Calu3 (cell line): Measurements from ENCODE around the gene NECAB2. TPM values are rescaled to one million over a fixed set of nuclear protein-coding genes. Genes with fewer than 3 reads are reported as not detected.

ENCODE experiments used
- BruUV-seq: library from RNA; stranded (reverse); fragments of 400-500 nt; replicated peaks from 2 replicates; lab custom pipeline; 2021; lab: Mats Ljungman, UMichigan
- CTCF ChIA-PET: fragments of 300-600 bp; sonication (Branson Sonifier 250); formaldehyde crosslinking; loops from one replicate; lab custom pipeline; 2022; ENCODE audit warnings: antibody characterized with exemption; lab: Charles Lee
- DNase-seq: peaks from one replicate; pipeline ENCODE4 v3.0.0; 2022
- H3K27ac Mint-ChIP-seq: one replicate; pipeline ENCODE4 v1.8.0; 2022; ENCODE audit warnings: mixed read lengths; ENCODE audit not compliant: unreplicated experiment
- H3K27me3 Mint-ChIP-seq: one replicate; pipeline ENCODE4 v1.8.0; 2022; ENCODE audit warnings: mixed read lengths; ENCODE audit not compliant: unreplicated experiment
- H3K36me3 Mint-ChIP-seq: one replicate; pipeline ENCODE4 v1.8.0; 2022; ENCODE audit warnings: mild to moderate bottlenecking, moderate library complexity, mixed read lengths; ENCODE audit not compliant: insufficient read depth, unreplicated experiment
- H3K4me1 Mint-ChIP-seq: one replicate; pipeline ENCODE4 v1.8.0; 2022; ENCODE audit warnings: mild to moderate bottlenecking, low read depth, mixed read lengths; ENCODE audit not compliant: unreplicated experiment
- H3K4me3 Mint-ChIP-seq: one replicate; pipeline ENCODE4 v1.8.0; 2022; ENCODE audit warnings: mild to moderate bottlenecking, low read depth, moderate library complexity, mixed read lengths; ENCODE audit not compliant: unreplicated experiment
- H3K9me3 Mint-ChIP-seq: one replicate; pipeline ENCODE4 v1.8.0; 2022; ENCODE audit warnings: low read depth, mixed read lengths; ENCODE audit not compliant: unreplicated experiment
- intact Hi-C: fragments of 100-400 bp; cut with micrococcal nuclease; formaldehyde crosslinking; loops from one replicate; pipeline ENCODE4 v1.10.0; 2022; ENCODE audit not compliant: unreplicated experiment
- total RNA-seq: library from RNA; stranded (reverse); gene quantifications from 2 replicates; pipeline ENCODE4 v1.2.3, GENCODE V29; 2022
- TF ChIP-seq, protein P1 (sequence below): fragments of 200-600 bp; IDR thresholded peaks from one replicate; pipeline ENCODE4 v1.8.0; 2022; ENCODE audit warnings: antibody characterized with exemption; ENCODE audit not compliant: unreplicated experiment

NECAB2 gene
- total RNA-seq, 1 experiment from 2014 or later = 0.28 TPM

DNA sequence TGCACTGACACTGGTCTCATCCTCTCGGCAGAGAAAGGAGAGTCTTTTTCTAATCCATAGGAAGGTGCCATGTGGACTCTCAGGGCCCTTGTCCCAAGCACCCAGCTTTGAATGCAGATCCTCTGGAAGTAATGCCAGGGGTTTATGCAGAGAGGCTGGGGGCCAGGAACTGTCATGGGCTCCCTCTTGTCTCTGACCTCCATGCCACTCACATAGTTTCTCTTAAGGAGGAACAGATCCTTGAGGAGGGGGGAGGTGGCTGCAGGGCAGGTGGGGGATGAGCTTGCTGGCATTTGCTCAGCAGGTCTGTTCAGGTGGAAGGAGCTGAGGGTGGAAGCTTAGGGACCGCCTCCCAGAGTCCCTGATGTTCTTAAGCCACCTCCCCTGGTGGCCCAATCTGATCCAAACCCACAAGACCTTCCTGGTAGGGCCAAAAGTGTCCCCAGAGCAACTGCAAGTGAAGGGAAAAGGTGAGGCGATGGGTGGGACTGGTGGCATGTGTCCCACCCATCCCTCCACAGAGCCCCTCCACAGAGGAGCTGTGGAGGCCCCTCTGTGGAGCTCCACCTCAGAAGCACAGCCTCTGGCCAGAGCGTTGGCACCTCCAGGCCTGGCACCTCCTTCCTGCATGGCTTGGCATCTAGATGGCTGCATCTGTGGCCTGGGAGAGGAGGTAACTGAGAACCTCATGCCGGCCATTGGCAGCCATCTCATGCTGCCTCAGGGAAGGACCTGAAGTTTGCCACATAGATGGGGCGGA, 9.2 kb downstream of the NECAB2 start:
- no peak overlapping the region for H3K4me3 Mint-ChIP-seq
- H3K36me3 Mint-ChIP-seq = no peaks in the 10 kb centered on the region
- H3K27me3 Mint-ChIP-seq = peaks cover 74% of the 10 kb centered on the region
- intact Hi-C loops = no loop called here
- TF ChIP-seq, protein P1, sequence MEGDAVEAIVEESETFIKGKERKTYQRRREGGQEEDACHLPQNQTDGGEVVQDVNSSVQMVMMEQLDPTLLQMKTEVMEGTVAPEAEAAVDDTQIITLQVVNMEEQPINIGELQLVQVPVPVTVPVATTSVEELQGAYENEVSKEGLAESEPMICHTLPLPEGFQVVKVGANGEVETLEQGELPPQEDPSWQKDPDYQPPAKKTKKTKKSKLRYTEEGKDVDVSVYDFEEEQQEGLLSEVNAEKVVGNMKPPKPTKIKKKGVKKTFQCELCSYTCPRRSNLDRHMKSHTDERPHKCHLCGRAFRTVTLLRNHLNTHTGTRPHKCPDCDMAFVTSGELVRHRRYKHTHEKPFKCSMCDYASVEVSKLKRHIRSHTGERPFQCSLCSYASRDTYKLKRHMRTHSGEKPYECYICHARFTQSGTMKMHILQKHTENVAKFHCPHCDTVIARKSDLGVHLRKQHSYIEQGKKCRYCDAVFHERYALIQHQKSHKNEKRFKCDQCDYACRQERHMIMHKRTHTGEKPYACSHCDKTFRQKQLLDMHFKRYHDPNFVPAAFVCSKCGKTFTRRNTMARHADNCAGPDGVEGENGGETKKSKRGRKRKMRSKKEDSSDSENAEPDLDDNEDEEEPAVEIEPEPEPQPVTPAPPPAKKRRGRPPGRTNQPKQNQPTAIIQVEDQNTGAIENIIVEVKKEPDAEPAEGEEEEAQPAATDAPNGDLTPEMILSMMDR = no peak
- DNase-seq = no peak
- H3K9me3 Mint-ChIP-seq = peaks cover 8% of the 10 kb centered on the region
- CTCF ChIA-PET = no interaction called here
- BruUV-seq = no TSS peak
- no peaks in the 10 kb centered on the region for H3K4me1 Mint-ChIP-seq
- no peak overlapping the region for H3K27ac Mint-ChIP-seq

DNA sequence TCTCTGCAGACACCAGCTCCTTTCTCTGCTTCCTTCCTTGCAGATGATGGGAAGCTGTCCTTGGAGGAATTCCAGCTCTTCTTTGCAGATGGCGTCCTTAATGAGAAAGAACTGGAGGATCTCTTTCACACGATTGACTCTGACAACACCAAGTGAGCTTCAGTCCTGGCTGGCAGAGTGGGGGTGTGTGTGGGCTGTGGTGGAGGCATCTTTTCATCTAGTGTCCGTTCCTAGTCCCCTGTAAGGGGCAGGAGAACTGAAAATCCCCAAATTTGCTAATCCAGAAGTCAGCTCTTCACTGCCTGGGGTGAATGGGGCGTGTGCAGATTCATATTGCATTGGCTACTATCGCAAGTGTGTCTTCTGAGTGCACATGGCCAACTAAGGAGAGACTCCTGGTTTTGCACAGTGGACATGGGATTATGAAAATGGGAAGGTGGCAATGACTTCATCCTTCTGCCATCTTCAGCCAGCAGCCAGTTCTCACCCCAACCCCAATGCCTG, 10.4 kb downstream of the NECAB2 start:
- BruUV-seq = no TSS peak
- no peak overlapping the region for H3K4me3 Mint-ChIP-seq
- H3K27ac Mint-ChIP-seq = no peak overlapping the region
- intact Hi-C loops = no loop called here
- TF ChIP-seq, protein P1 = no peak
- H3K4me1 Mint-ChIP-seq = no peaks in the 10 kb centered on the region
- H3K9me3 Mint-ChIP-seq = peaks cover 8% of the 10 kb centered on the region
- H3K27me3 Mint-ChIP-seq = peaks cover 72% of the 10 kb centered on the region
- CTCF ChIA-PET = interaction anchor here (0.5 kb wide), 1 partner anchor 251 kb away, joined by 6 read pairs; no protein-coding TSS in a partner anchor
- H3K36me3 Mint-ChIP-seq = no peaks in the 10 kb centered on the region
- no peak for DNase-seq

DNA sequence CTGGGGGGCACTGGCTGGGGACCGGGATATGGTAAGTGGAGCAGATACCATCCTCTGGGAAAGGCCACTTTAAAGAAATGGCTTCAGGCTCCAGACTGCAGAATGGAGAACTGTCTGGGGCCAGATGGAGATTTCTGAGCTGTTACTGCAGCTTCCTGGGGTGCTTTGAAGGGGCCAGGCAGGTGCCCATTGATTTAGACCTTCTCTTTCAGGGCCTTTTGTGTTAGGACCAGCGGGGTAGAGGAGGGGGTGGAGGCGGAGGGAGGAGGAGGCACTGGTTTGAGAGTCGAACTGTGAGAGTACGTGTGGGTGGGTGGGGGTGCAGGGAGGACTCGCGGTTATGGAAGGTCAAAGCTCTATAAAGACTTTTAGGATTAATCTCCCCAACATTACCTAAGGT, 11.4 kb downstream of the NECAB2 start:
- CTCF ChIA-PET = interaction anchor here (0.6 kb wide), 1 partner anchor 963 kb away, joined by 6 read pairs; no protein-coding TSS in a partner anchor
- Mint-ChIP-seq H3K27me3 (peaks cover 66% of the 10 kb centered on the region), H3K27ac (no peak overlapping the region), H3K4me1 (no peaks in the 10 kb centered on the region), H3K36me3 (no peaks in the 10 kb centered on the region), H3K9me3 (peaks cover 8% of the 10 kb centered on the region), H3K4me3 (no peak overlapping the region)
- DNase-seq = no peak
- BruUV-seq = no TSS peak
- TF ChIP-seq, protein P1 = no peak
- intact Hi-C loops = no loop called here

DNA sequence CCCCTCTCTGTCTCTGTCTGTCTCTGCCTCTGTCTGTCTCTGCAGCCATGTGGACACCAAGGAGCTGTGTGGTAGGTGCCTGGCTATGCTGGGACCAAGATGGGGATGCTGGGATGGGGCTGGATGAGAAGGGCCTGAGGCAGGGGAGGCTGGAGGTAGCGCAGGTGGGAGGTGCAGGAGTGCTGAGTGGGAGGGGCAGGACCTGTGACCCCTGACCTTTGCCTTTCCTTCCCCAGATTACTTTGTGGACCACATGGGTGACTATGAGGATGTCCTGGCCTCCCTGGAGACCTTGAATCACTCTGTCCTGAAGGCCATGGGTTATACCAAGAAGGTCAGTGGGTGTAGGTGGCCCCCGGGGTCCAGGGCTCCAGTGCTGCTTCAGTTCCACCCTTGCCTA, 12.8 kb downstream of the NECAB2 start:
- Mint-ChIP-seq H3K27ac (no peak overlapping the region), H3K4me3 (no peak overlapping the region), H3K27me3 (peaks cover 52% of the 10 kb centered on the region), H3K9me3 (peaks cover 8% of the 10 kb centered on the region), H3K4me1 (no peaks in the 10 kb centered on the region), H3K36me3 (no peaks in the 10 kb centered on the region)
- BruUV-seq = no TSS peak
- intact Hi-C loops = no loop called here
- CTCF ChIA-PET = interaction anchor here (0.6 kb wide), 2 partner anchors 10 to 165 kb away, joined by 3 to 7 read pairs; no protein-coding TSS in a partner anchor
- TF ChIP-seq, protein P1 = no peak
- DNase-seq = no peak
